CD4-positive, alpha-beta T cell treated with Interleukin-15 for 4 hours (primary cell): ENCODE measurements around the gene ACTG1.

Source experiments
- DNase-seq: peaks from one replicate; pipeline ENCODE4 v3.0.0-alpha.2; 2020; ENCODE audit warnings: low spot score

Gene ACTG1

DNA sequence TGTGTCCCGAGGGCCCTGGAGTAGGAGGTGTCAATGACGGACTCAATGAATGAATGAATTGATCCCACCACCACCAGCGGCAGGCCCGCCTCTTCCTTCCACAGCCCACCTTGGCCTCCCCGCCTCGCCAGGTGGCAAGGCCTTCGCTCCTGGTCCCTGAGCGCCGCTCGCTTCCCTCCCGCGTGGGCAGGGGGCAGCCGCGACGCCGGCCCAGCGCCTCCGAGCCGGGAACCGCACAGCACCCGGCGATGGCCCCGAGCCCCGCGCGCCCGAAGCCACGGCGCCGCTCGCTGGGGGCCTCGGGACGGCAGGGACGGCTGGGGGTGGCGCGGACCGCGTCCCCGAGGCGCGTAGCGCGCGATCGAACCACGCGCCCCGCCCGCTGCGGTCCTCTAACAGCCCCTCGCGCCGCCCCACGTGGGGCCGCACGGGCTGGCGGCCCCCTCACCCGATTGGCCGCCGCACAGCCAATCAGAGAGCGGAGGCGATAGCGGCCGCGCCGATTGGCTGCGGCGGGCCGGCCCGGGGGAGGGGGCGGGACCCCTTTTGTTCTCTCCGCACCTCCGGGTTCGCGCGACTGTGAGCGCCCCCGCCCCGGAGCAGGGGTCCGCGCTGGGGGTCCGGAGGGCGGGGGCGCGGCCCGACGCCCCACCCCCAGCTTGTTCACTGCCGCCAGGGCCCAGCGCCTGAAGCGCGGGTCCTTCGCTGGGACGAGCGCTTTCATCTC, 31.4 kb downstream of the ACTG1 start:
- DNase-seq: peak; percentile 55

GRCh38 chr17:81480140-81481072, 32.2 kb downstream of the ACTG1 start:
- DNase-seq: no peak

DNA sequence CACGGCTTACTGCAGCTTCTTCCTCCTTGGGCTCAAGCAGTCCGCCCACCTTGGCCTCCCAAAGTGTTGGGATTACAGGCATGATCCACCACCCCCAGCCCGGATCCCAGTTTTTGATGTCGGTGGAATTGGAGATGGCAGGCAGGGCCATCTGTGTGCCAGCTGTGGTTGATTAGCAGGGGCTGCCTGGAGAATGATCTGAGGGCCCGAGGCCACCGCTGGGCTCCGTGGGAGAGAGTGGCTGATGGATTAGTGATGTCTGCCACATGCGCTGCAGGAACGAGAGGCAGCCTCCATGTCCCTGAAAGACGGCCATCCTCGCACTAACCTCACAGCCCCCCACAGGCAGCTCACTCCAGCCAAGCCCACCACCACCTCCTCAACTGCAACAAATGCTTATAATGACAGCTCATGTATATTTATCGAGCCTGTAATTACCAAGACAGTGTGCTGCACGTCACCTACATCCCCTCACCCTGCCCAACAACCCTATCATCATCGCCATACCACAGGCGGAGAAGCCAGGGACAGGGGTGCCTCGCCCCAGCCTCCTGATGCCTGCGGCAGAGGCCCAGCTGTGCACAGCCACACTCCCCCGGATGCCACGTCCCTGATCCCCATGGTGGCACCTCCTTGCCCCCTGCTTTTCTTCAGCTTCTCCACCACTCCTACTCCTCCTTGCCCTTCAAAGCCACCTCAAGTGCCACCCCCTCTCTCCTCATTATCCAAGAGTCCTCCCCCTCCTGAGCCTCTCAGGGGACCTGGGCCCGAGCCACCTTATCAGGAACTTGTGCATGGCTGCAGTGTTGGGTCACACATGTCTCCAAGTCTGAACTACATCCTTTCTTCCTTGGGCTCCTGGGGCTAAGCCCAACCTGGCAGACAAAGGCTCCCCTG, 33.2 kb downstream of the ACTG1 start:
- DNase-seq: no peak

DNA sequence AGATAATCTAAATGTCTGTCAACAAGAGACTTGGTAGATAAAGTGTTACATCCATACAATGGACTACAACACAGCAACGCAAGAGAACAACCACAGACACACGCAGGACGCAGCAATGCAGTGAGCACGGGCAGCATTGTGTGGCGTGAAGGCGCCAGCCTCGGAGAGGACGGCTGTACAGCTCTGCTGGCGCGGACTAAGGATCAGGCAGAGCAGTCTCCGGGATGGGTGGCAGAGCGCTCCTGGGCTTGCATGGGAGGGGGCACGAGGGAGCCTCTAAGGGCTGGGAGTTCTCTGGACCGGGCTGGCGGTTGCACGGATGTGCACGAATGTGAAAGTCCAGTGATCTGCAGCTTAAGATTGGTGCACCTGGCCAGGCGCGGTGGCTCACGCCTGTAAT, 34.5 kb downstream of the ACTG1 start:
- no peak for DNase-seq

- DNase-seq: no peak
These were observed 35.4 kb downstream of the ACTG1 start for GRCh38 chr17:81477173-81477572.

- DNase-seq: no peak
These were observed 36.0 kb downstream of the ACTG1 start for GRCh38 chr17:81476635-81477034.

DNA sequence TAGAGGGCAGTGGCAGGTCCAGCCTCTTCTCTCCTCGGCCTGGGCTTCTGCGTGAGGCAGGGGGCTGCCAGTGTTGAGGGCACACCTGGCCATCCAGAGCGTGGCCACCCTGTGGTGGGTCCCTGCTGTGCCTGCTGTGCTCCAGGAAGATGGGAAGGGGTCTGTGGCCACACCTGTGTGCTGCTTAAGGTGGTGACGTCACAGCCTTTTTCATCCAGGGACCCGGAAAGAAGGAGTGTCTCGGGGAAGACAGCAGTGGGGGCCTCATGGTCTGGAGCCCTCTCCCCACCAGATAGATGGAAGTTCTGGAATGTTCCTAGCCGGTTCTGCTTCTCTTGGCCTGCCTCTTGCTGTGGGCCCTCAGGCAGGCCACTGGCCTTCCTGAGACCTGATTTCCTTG, 36.5 kb downstream of the ACTG1 start:
- DNase-seq: no peak

- no peak for DNase-seq
These were observed 37.6 kb downstream of the ACTG1 start for GRCh38 chr17:81474958-81475357.

DNA sequence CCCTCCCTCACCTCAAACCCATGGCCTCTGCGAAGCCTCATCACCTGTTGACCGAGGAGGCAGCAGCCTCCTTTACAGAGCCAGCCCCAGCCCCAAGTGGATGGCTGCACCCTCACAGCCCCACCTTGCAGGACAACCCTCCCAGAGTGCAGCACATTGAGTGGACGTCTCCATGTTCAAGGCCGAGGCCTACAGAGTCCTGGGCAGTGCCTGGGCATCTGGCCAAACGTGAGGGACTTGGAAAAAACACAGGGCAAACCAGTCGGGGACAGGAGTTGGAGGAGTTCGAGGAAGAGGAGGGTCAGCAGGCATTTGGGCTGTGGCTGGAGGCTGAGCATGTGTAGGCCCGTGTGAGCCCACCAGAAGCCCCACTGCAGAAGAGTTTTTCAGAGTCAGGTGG, 39.6 kb downstream of the ACTG1 start:
- no peak for DNase-seq

DNA sequence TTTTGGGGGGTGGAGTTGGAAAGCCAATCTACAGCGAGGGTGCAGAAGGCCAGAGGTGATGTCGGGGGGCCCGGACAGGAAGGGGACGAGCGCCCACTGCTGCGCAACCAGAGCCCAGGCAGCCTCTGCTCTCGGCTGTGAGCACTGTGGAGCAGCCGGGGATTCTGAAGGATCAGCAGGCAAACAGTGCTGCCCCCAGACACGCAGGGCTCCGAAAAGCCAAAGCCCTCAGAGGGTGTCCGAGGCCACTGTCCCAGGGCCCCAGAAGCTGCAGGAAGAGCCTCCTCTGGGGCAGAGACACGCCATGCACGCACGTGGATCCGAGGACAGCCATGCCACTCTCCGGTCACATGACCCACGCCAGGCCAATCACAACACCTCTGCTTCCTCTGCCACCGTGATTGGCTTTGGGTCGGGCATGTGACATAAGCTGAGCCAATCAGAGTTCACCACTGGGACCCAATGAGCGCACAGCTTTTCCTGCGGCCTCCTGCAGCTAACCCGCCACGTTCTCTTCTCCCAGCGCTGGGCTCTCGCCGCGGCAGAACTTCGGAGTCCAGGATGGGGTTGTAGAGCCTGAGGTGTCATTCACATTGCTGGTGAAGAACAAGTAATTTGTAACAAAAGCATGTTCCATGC, 40.7 kb downstream of the ACTG1 start:
- DNase-seq: no peak

DNA sequence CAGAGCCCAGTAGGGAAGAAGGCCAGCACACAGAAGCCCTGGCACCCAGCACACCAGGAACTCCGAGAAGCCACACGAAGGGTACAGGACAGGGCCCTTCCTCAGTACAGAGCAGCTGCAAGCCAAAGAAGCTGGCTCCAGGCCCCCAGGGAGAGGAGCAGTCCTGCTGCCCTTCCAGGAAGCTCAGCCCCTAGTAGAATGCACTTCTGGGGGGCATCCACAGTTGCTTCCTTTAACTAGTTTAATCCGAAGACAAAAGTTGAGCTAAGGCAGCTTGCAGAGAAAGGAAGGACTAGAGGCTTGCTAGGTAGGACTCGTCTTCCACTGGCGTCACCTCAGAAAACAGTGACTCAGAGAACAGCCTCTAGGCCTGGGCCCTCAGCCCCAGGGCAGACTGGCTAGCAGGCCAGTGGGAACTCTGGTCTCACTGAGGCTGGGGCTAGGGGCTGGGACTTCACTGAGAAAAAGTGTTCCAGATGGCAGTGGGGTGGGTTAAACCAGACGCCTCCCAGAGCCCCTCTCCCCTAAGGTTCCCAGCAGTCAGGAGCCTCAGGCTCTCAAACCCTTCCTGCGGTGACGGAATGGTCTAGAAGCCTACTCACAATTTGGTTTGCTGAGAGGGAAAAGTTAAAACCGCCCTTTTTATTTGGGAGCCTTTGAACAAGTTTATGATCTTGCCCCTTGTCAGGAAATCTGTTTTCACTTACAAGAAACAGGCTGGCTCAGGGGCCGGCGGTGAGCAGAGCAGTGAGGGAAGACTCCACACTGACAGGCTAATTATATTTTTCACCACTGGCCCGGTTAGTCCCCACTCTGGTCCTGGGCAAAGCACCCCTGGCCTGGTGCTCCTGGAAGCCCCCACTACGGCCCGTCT, 41.4 kb downstream of the ACTG1 start:
- no peak for DNase-seq

- no peak for DNase-seq
These were observed 42.2 kb downstream of the ACTG1 start for GRCh38 chr17:81470270-81470943.

- no peak for DNase-seq
These were observed 43.3 kb downstream of the ACTG1 start for GRCh38 chr17:81469266-81469665.

DNA sequence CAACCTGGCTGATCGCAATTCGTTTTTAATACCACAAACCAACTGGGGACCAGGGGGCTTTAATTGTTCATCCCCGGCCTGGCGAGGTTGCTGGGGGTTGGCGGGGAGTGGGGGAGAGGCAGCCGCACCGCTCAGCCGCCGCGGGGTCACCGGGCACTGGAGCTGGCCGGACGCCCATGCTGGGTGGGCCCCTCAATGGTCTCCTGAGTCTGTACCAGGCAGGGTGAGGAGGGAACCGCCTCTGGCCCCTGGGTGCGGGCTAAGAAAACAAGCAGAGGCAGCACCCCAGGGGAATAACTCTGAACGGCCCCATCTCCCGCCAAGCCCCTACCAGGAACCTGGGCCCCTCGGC, 43.9 kb downstream of the ACTG1 start:
- DNase-seq: no peak

DNA sequence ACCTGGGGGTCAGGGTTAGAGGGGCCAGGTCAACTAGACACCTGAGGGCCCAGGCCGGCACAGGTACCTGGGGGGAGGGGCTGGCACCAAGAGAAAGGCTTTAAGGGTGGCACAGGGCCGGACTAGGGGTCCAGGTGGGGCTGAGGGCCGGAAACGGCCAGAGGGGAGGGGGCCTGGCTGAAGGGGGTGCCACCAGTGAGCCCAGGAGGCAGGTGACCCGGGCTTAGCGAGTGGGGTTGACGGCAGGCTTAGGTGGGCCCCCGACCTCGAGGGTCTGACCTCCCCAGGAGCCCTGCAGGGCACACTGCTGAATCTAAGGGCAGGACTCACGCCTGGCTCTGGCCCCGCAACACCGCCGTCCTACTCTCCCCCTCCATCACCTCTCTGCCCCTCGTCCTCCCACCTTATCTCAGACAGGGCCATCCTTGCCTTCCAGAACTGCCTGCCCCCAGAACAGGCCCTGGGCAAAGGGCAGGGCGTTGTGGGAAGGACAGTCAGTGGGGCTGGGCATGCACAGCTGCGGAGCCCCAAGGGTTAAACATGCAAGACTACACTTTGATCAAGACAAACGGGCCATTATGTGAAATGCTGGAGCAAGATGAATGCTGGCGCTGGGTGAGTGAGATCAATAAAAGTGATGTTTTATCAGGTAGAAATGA, 44.4 kb downstream of the ACTG1 start:
- DNase-seq: no peak

- no peak for DNase-seq
These were observed 45.8 kb downstream of the ACTG1 start for GRCh38 chr17:81466564-81467472.

DNA sequence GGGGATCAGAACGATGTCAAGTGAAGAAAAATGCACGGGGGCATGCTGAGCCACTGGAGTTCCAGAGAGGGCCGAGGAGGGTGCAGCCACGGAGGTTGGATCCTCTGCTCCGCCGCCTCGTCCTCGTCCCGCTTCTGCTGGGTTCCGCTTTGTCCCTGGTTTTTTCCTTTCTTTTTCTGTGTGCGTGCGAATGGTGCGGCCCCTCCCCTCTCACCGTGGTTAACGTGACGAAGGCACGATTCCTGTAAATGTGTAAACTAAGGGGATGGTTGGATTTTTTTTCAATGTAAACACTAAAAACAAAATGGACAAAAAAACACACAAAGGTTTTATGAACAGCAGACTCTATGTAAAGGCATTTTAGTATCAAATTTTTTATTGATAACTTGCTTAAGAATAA, 46.7 kb downstream of the ACTG1 start:
- no peak for DNase-seq

- no peak for DNase-seq
These were observed 48.0 kb downstream of the ACTG1 start for GRCh38 chr17:81464586-81464985.

- no peak for DNase-seq
These were observed 49.1 kb downstream of the ACTG1 start for GRCh38 chr17:81463506-81463905.
